AG09309 (cell line): ENCODE data around the gene E2F2.

ENCODE experiments used
- DNase-seq: peaks from one replicate; pipeline ENCODE4 v3.0.0-alpha.2; 2010; ENCODE audit warnings: low read depth
- H3K4me3 ChIP-seq: 2 replicates; pipeline ENCODE4 v1.5.1; 2011; ENCODE audit warnings: mild to moderate bottlenecking, low read depth, low read length, moderate library complexity; ENCODE audit not compliant: control insufficient read depth
- TF ChIP-seq, protein P1 (sequence below): IDR thresholded peaks from 2 replicates; pipeline ENCODE4 v1.5.1; 2011; ENCODE audit warnings: mild to moderate bottlenecking, low read depth, low read length, inconsistent platforms; ENCODE audit not compliant: insufficient read depth, control insufficient read depth; ENCODE audit errors: missing control alignments

Gene E2F2

DNA sequence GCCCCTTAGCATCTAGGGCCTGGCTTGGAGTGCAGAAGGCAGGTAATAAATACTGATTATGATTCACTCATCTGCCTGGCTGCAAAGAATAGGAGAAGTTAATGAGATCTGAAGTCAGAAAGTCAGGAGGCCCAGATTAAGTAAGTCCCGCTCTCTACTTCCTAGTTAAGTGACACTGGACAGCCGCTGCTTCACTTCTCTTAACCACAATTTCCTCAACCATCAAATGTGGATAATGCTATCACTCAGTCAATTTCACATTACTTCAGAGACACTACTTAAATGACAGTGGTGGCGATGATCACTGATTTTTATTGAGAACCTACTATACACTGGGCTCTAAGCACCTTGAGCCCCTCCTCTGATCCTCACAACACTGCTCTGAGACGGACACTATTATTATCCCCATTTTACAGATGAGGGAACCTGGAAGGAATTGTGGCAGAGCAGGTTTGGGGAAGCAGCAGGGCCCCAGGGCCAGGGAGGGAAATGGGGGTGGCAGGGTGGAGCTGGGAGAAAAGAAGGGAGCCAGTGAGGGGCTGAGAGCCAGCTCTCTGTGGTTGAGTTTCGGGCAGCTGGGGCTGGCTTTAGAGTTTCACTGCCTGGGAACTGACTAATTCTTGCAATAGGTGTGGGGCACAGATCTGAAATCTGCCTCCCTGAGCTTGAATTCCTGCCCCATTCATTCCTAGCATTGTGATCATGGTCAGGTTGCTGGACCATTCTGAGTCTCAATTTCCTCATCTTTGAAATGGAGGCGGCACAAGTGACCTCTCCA is 2.4 kb upstream of the E2F2 start:
- TF ChIP-seq, protein P1, sequence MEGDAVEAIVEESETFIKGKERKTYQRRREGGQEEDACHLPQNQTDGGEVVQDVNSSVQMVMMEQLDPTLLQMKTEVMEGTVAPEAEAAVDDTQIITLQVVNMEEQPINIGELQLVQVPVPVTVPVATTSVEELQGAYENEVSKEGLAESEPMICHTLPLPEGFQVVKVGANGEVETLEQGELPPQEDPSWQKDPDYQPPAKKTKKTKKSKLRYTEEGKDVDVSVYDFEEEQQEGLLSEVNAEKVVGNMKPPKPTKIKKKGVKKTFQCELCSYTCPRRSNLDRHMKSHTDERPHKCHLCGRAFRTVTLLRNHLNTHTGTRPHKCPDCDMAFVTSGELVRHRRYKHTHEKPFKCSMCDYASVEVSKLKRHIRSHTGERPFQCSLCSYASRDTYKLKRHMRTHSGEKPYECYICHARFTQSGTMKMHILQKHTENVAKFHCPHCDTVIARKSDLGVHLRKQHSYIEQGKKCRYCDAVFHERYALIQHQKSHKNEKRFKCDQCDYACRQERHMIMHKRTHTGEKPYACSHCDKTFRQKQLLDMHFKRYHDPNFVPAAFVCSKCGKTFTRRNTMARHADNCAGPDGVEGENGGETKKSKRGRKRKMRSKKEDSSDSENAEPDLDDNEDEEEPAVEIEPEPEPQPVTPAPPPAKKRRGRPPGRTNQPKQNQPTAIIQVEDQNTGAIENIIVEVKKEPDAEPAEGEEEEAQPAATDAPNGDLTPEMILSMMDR, result no peak
- DNase-seq, result no peak
- no peak overlapping the region for H3K4me3 ChIP-seq

DNA sequence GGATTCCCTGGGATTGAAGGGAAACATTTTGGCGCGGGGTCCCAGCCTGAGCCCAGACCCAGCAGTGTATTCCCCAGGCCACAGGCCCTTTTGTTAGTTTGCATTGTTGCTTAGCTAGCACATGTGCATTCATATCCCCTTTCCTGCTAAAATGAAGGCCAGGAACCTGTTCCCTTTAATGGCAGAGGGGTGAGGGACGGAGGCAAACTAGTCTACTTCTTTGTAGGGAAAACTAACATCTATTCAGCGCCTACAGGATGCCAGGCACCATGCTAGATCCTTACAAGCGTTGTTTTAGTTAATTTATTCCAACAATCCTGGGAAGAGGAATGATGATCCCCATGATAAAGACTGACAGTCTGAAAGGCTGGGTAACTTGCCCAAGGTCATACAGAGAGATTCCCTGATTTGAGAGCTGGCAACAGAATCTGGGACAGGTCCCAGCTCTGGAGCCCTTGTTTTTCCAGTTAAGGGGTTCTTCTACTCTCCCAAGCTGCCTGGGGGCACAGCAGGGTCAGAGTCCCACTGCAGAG is 595 bp upstream of the E2F2 start:
- TF ChIP-seq, protein P1, result no peak
- peak overlapping the region; percentile 12 for H3K4me3 ChIP-seq
- no peak for DNase-seq

DNA sequence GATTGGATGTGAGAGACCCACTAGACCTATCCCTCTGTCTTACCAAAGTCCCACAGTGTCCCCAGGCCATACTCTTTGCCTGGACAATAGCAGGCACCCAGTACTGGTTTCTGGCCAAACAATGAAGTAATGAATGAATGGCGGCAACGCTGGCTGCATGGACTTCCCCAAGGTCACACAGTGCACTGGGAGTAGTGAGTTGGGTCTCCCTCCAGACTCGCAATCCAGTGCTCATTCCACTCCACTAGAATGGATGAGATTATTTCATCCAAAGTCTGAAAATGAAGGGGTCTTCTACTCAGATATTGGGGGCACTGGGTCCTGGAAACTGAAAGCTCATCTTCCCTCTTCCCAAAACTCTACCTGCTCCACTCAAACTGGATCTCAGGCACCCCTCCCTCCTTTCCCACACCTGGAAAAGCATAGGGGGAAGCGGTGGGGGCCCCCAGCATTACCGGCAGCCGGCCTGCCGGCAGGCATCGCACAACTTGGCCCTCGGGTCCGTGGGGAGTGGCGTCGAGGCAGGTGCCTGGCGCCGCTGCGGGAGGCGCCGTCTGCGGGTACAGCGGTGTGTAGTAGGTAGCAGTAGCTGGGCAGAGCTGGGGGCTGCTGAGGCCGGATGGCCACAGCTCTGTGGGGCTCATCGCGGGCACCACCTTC is 816 bp downstream of the E2F2 start:
- no peak for DNase-seq
- H3K4me3 ChIP-seq, result peak overlapping the region; percentile 54
- TF ChIP-seq, protein P1, result no peak

DNA sequence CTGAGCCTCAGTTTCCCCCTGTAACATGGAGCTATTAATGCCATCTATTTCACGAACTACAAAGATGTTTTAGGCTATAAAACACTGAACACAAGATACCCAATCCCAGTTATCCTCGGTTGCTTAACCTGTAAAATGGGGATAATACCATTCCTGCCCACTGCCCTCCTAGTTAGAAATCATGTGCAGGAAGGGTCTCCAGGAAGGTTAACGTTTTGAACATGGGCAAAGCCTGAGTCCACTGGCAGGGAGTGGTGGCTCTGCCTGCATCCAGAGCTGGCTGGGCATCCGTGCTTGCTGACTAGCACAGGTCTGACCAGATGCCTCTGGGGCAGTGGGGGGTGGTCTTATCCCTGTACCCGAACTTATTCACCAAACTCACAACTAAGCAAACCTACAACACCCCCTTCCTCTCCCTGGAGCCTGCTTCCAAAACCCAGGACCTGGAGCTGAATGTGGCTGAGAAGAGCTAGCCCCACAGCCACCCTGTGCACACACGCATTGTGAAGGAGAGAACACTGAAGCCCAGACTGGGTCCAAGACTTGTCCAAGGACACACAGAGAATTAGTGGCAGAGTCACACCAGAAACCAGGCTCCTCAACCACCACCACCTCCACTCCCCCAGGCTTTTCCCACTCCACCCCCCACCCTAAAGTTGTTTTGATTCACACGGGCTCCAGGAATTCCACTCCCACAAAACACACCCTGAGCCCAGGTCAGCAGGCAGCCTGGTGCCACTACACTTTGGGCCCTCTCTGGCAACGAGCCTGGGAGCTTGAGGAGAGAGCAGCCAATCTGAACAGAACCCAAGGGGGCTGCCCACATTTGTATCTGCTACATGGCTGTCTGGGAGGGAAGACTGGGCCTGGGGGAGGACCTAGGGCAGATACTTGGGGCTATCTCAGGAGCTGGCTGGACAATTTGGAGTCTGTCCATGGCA is 1.6 kb downstream of the E2F2 start:
- no peak for DNase-seq
- H3K4me3 ChIP-seq, result no peak overlapping the region
- TF ChIP-seq, protein P1, result no peak

DNA sequence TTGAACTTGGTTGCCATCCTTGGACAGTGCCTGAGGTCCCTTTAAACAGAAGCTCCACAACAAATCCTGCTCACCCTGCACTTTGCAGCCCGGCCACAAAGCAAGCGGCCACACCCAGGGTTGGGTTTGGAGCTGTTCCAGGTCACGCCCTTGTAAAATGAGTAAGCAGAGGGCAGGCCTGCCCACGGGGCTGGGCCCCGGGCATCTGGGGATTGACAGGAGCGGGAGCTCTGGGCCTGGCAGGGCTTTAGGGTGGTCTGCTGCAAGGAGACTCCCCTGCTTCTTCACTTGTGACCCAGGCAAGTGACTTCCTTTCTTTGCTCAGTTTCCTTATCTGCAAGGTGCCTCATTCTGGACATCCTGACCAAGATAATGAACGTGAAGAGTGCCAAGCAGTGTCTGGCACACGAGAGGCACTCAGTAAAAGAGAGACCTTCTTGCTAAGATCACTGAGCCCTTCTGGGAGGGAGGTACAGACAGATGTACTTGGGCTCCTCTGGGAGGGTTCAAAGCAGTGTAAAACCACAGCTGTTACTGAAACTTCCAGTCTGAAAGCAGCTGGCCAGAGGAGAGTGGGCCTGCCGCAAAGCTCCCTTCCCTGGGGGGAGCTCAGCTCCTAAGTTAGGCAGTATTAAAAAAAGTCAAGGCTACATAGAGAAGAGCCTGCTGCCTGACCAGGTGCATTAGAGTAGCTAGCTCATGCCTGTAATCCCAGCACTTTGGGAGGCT is 2.6 kb downstream of the E2F2 start:
- no peak for DNase-seq
- H3K4me3 ChIP-seq, result no peak overlapping the region
- TF ChIP-seq, protein P1, result no peak

DNA sequence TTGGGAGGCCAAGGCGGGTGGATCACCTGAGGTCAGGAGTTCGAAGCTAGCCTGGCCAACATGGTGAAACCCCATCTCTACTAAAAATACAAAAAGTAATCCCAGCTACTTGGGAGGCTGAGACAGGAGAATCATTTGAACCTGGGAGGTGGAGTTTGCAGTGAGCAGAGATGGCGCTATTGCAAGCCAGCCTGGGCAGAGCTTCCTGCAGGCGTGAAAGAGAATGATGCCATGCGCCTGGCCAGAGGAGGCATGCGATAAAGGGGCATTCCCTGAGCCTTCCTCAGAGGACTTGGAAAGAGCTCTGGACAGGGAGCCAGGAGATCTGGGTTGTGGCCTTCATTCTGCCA is 3.2 kb downstream of the E2F2 start:
- H3K4me3 ChIP-seq, result no peak overlapping the region
- DNase-seq, result no peak
- TF ChIP-seq, protein P1, result no peak
